GM20431 (cell line): ENCODE results near the gene RAI14.

Experiments
- in situ Hi-C: fragments of 300-500 bp; cut with MseI, MboI; formaldehyde crosslinking; loops from one replicate; pipeline ENCODE4 v1.15.0; 2020; ENCODE audit warnings: low sequenced_read_pairs; ENCODE audit not compliant: unreplicated experiment

The RAI14 gene

GRCh38 chr5:34870382-34870781, 214.3 kb downstream of the RAI14 start:
- in situ Hi-C loops: no loop called here

- in situ Hi-C loops: loop anchor here (25.0 kb wide), 1 partner anchor 364 kb away; no protein-coding TSS in a partner anchor
Observed at GRCh38 chr5:34876275-34876674, 220.1 kb downstream of the RAI14 start.

- in situ Hi-C loops: loop anchor here (25.0 kb wide), 1 partner anchor 369 kb away; no protein-coding TSS in a partner anchor
Observed at GRCh38 chr5:34881246-34881645, 225.1 kb downstream of the RAI14 start.
